H1 (cell line): Measurements from ENCODE around the gene SMCP. TPM values are rescaled to one million over a fixed set of nuclear protein-coding genes. Genes with fewer than 3 reads are reported as not detected.

Source experiments
- CTCF ChIA-PET: fragments of 300-600 bp; sonication (Branson Sonifier 250); formaldehyde crosslinking; loops from one replicate; lab custom pipeline; 2021; ENCODE audit not compliant: partially characterized antibody; lab: Charles Lee
- POLR2A ChIA-PET: fragments of 300-600 bp; sonication (Branson Sonifier 250); formaldehyde crosslinking; loops from one replicate; lab custom pipeline; 2021; ENCODE audit warnings: inconsistent platforms; ENCODE audit not compliant: partially characterized antibody; lab: Charles Lee
- DNase-seq, 2 experiments: peaks; one replicate each; pipeline versions ENCODE4 v3.0.0 to v3.0.0-alpha.2; 2010 to 2022; ENCODE audit warnings: low spot score in 2 of 2, low read depth in 1 of 2, mixed read lengths in 1 of 2
- FAIRE-seq: peaks from 2 replicates; lab custom pipeline; 2011; peaks lifted over from hg19 to GRCh38; lab: Jason Lieb, UNC
- H2AFZ ChIP-seq: 2 replicates; pipeline ENCODE4 v1.8.1; 2012; ENCODE audit warnings: low read length, inconsistent platforms
- H2AK5ac ChIP-seq: 2 replicates; pipeline ENCODE4 v1.6.1; 2013; ENCODE audit warnings: low read depth, low read length
- H2BK120ac ChIP-seq: replicated peaks from 2 replicates; pipeline ENCODE3; 2013; ENCODE audit warnings: low read depth, low read length, inconsistent platforms
- H2BK12ac ChIP-seq: 2 replicates; pipeline ENCODE4 v1.6.1; 2013; ENCODE audit warnings: low read depth, low read length
- H2BK15ac ChIP-seq: 2 replicates; pipeline ENCODE4 v1.6.1; 2013; ENCODE audit warnings: low read length
- H2BK20ac ChIP-seq: 2 replicates; pipeline ENCODE4 v1.6.1; 2013; ENCODE audit warnings: low read length
- H2BK5ac ChIP-seq: 2 replicates; pipeline ENCODE4 v1.6.1; 2013; ENCODE audit warnings: low read depth, low read length
- H3K14ac ChIP-seq: 2 replicates; pipeline ENCODE4 v1.6.1; 2013; ENCODE audit warnings: inconsistent platforms; ENCODE audit not compliant: insufficient read length
- H3K18ac ChIP-seq: 2 replicates; pipeline ENCODE4 v1.6.1; 2013; ENCODE audit warnings: low read length; ENCODE audit errors: extremely low read depth
- H3K23ac ChIP-seq: 2 replicates; pipeline ENCODE4 v1.6.1; 2013; ENCODE audit warnings: inconsistent platforms; ENCODE audit not compliant: insufficient read length
- H3K23me2 ChIP-seq: 2 replicates; pipeline ENCODE4 v1.6.1; 2013; ENCODE audit warnings: low read depth, low read length
- H3K27ac ChIP-seq: 2 replicates; pipeline ENCODE4 v1.6.1; 2011; ENCODE audit warnings: low read depth, low read length, inconsistent platforms
- H3K27me3 ChIP-seq, 4 experiments: replicated peaks in 1 of 4; 1 replicate in 1 of 4; 2 replicates in 3 of 4; pipeline versions ENCODE4 v1.6.1 to v1.8.1; 2011 to 2013; ENCODE audit warnings: low read length in 3 of 4, mild to moderate bottlenecking in 3 of 4, inconsistent platforms in 2 of 4, mixed read lengths in 2 of 4, moderate library complexity in 1 of 4; ENCODE audit not compliant: control insufficient read depth in 3 of 4, insufficient read depth in 3 of 4; ENCODE audit errors: extremely low read depth in 1 of 4
- H3K36me3 ChIP-seq, 4 experiments: 2 replicates each; pipeline versions ENCODE4 v1.6.1 to v1.8.1; 2011 to 2013; ENCODE audit warnings: mild to moderate bottlenecking in 4 of 4, low read length in 3 of 4, moderate library complexity in 2 of 4, control low read depth in 1 of 4, inconsistent platforms in 1 of 4; ENCODE audit not compliant: insufficient read depth in 4 of 4, control insufficient read depth in 2 of 4
- H3K4ac ChIP-seq: replicated peaks from 2 replicates; pipeline ENCODE3; 2013; ENCODE audit warnings: low read length, low read depth, mixed read lengths, inconsistent platforms; ENCODE audit not compliant: insufficient read length
- H3K4me1 ChIP-seq, 4 experiments: replicated peaks in 1 of 4; 1 replicate in 1 of 4; 2 replicates in 3 of 4; pipeline versions ENCODE4 v1.6.1 to v1.8.1; 2011 to 2013; ENCODE audit warnings: low read length in 3 of 4, inconsistent platforms in 2 of 4, mixed read lengths in 1 of 4; ENCODE audit not compliant: insufficient read depth in 4 of 4, control insufficient read depth in 3 of 4
- H3K4me2 ChIP-seq, 2 experiments: 2 replicates each; pipeline versions ENCODE4 v1.6.1 to v1.8.1; 2011 to 2013; ENCODE audit warnings: low read depth in 2 of 2, low read length in 2 of 2, control low read depth in 1 of 2, inconsistent platforms in 1 of 2, mild to moderate bottlenecking in 1 of 2; ENCODE audit not compliant: insufficient read depth in 1 of 2
- H3K4me3 ChIP-seq, 4 experiments: fragments of 200-600, 300-600 bp in 1 of 4; sonication (generic), shearing (Covaris generic), sonication (Bioruptor Twin) in 1 of 4; 2 replicates each; pipeline versions ENCODE4 v1.5.1 to v1.8.1; 2011 to 2016; ENCODE audit warnings: low read length in 4 of 4, low read depth in 3 of 4, control low read depth in 2 of 4, inconsistent platforms in 2 of 4, mild to moderate bottlenecking in 2 of 4, mixed read lengths in 1 of 4, moderate library complexity in 1 of 4; ENCODE audit not compliant: insufficient read depth in 2 of 4; ENCODE audit errors: extremely low read depth in 1 of 4
- H3K56ac ChIP-seq: replicated peaks from 2 replicates; pipeline ENCODE3; 2013; ENCODE audit warnings: low read depth, mild to moderate bottlenecking, mixed read lengths, low read length, inconsistent platforms; ENCODE audit not compliant: insufficient read length
- H3K79me1 ChIP-seq: 2 replicates; pipeline ENCODE4 v1.6.1; 2013; ENCODE audit warnings: low read depth, low read length, control low read depth
- H3K79me2 ChIP-seq, 2 experiments: 2 replicates each; pipeline versions ENCODE4 v1.6.1 to v1.8.1; 2012 to 2013; ENCODE audit warnings: low read length in 2 of 2, mild to moderate bottlenecking in 2 of 2, inconsistent platforms in 1 of 2; ENCODE audit not compliant: insufficient read depth in 2 of 2, control insufficient read depth in 1 of 2
- H3K9ac ChIP-seq, 4 experiments: replicated peaks in 1 of 4; 1 replicate in 1 of 4; 2 replicates in 3 of 4; pipeline versions ENCODE4 v1.6.1 to v1.8.1; 2011 to 2013; ENCODE audit warnings: low read depth in 3 of 4, low read length in 3 of 4, control low read depth in 2 of 4, mild to moderate bottlenecking in 2 of 4, moderate library complexity in 2 of 4, inconsistent platforms in 1 of 4; ENCODE audit errors: extremely low read depth in 1 of 4
- H3K9me3 ChIP-seq, 2 experiments: 2 replicates each; pipeline versions ENCODE4 v1.6.1 to v1.8.1; 2012 to 2013; ENCODE audit warnings: mild to moderate bottlenecking in 2 of 2, moderate library complexity in 2 of 2, control low read depth in 1 of 2, inconsistent platforms in 1 of 2, low read depth in 1 of 2, low read length in 1 of 2, mixed read lengths in 1 of 2; ENCODE audit not compliant: insufficient read depth in 2 of 2
- H4K20me1 ChIP-seq, 2 experiments: replicated peaks in 1 of 2; 2 replicates each; pipeline versions ENCODE3 to v1.8.1; 2011 to 2013; ENCODE audit warnings: inconsistent platforms in 2 of 2, low read length in 2 of 2, mild to moderate bottlenecking in 1 of 2; ENCODE audit not compliant: insufficient read depth in 2 of 2, control insufficient read depth in 1 of 2
- H4K5ac ChIP-seq: 2 replicates; pipeline ENCODE4 v1.6.1; 2013; ENCODE audit warnings: low read length, low read depth, mixed read lengths, inconsistent platforms; ENCODE audit not compliant: insufficient read length
- H4K8ac ChIP-seq: 2 replicates; pipeline ENCODE4 v1.8.0; 2013; ENCODE audit warnings: mild to moderate bottlenecking, moderate library complexity, low read length, inconsistent platforms; ENCODE audit not compliant: insufficient read depth; ENCODE audit errors: extremely low read depth
- H4K91ac ChIP-seq: replicated peaks from 2 replicates; pipeline ENCODE3; 2013; ENCODE audit warnings: low read length, mixed read lengths, inconsistent platforms; ENCODE audit not compliant: insufficient read length
- NRF1 ChIP-seq: IDR thresholded peaks from 2 replicates; pipeline ENCODE4 v1.6.1; 2011; ENCODE audit warnings: mild to moderate bottlenecking, low read depth, low read length, improper control_type of control experiment
- SP2 ChIP-seq: IDR thresholded peaks from 2 replicates; pipeline ENCODE4 v1.6.1; 2012; ENCODE audit warnings: mild to moderate bottlenecking, low read length, inconsistent platforms
- WGBS, 2 experiments: shearing (Covaris generic) in 1 of 2; methylation state at CpG; one replicate each; pipeline versions ENCODE4 v1.1.6 to v1.1.7; 2013 to 2015; ENCODE audit warnings: low lambda C conversion rate in 2 of 2, mixed read lengths in 2 of 2, inconsistent platforms in 1 of 2, low coverage in 1 of 2, missing lambda C conversion rate in 1 of 2; ENCODE audit not compliant: insufficient replicate concordance in 2 of 2, insufficient coverage in 1 of 2, insufficient read length in 1 of 2; ENCODE audit errors: extremely low coverage in 1 of 2, missing lambda C conversion rate in 1 of 2; 5-methylcytosine and 5-hydroxymethylcytosine counted together
- polyA plus RNA-seq, 7 experiments: library from polyadenylated mRNA; depleted of rRNA in 3 of 7; stranded (reverse) in 5 of 7; unstranded in 2 of 7; fragments of >200 nt in 5 of 7; fragments of 200-250 nt in 2 of 7; gene quantifications; 1 replicate in 5 of 7; 2 replicates in 1 of 7; 4 replicates in 1 of 7; pipeline versions ENCODE4 v1.2.1 to v1.2.3, GENCODE V29; 2011 to 2013; ENCODE audit warnings: missing spikeins in 2 of 7, mixed read lengths in 2 of 7
- total RNA-seq: library from RNA; stranded (reverse); fragmentation: NEBNext Ultra II Directional; extraction: Animal tissue kit (Norgen Biotek cat#: 25700); gene quantifications from 2 replicates; pipeline ENCODE4 v1.2.1, GENCODE V29; 2021

SMCP gene
- total and polyA plus RNA-seq, 2 of the 8 experiments (the other 6 are each of a cell fraction or from before 2014, with no cell fraction given): not detected

GRCh38 chr1:152884966-152885624 is 7.0 kb downstream of the SMCP start:
- no peak overlapping the region for H3K4me3 ChIP-seq
- FAIRE-seq: no peak
- H3K23ac ChIP-seq: no peak overlapping the region
- no peak overlapping the region for H2BK15ac ChIP-seq
- no peak overlapping the region for H2BK120ac ChIP-seq
- H3K36me3 ChIP-seq: no peaks in the 10 kb centered on the region
- H3K23me2 ChIP-seq: no peaks in the 10 kb centered on the region
- no peaks in the 10 kb centered on the region for H3K4me1 ChIP-seq
- no peak overlapping the region for H3K27ac ChIP-seq
- CTCF ChIA-PET: interaction anchor here (1.1 kb wide), 1 partner anchor 308 kb away, joined by 3 read pairs; no protein-coding TSS in a partner anchor
- H3K27me3 ChIP-seq: no peaks in the 10 kb centered on the region
- H3K9ac ChIP-seq: no peak overlapping the region
- no peak overlapping the region for H2BK12ac ChIP-seq
- 80% methylated on average over 4 of the region's 4 CpGs; no CpG with 5 or more reads in 1 of the 2 experiments for whole genome bisulfite sequencing, 2 experiments
- no peak overlapping the region for H3K4me2 ChIP-seq
- no peaks in the 10 kb centered on the region for H3K79me1 ChIP-seq
- no peak for DNase-seq
- no peak overlapping the region for H3K18ac ChIP-seq
- no peak overlapping the region for H3K14ac ChIP-seq
- no peak overlapping the region for H2BK5ac ChIP-seq
- no peaks in the 10 kb centered on the region for H4K20me1 ChIP-seq
- H4K8ac ChIP-seq: no peak overlapping the region
- no peak overlapping the region for H3K4ac ChIP-seq
- no peak overlapping the region for H2AFZ ChIP-seq
- no peak overlapping the region for H4K5ac ChIP-seq
- no peaks in the 10 kb centered on the region for H3K79me2 ChIP-seq
- H3K9me3 ChIP-seq: peaks cover 3 to 6% of the 10 kb centered on the region in 2 experiments; a peak in 2 of 4 replicates
- H2BK20ac ChIP-seq: no peak overlapping the region
- H4K91ac ChIP-seq: no peak overlapping the region
- POLR2A ChIA-PET: no interaction called here
- H2AK5ac ChIP-seq: no peak overlapping the region
- no peak overlapping the region for H3K56ac ChIP-seq
- TF ChIP-seq SP2 (no peak), NRF1 (no peak)
